NCI-H460 (cell line): Measurements from ENCODE around the gene TAOK1. TPM values are rescaled to one million over a fixed set of nuclear protein-coding genes. Genes with fewer than 3 reads are reported as not detected.

Source experiments
- DNase-seq: peaks from one replicate; pipeline ENCODE4 v3.0.0-alpha.2; 2016; ENCODE audit warnings: low read depth; ENCODE audit errors: extremely low read depth
- total RNA-seq: library from RNA; depleted of rRNA; stranded (reverse); fragments of >200 nt; shearing (Covaris generic); gene quantifications from 2 replicates; pipeline ENCODE4 v1.2.3, GENCODE V29; 2014

Gene TAOK1
- total RNA-seq, 1 experiment from 2014 or later, result 50.6 TPM

DNA sequence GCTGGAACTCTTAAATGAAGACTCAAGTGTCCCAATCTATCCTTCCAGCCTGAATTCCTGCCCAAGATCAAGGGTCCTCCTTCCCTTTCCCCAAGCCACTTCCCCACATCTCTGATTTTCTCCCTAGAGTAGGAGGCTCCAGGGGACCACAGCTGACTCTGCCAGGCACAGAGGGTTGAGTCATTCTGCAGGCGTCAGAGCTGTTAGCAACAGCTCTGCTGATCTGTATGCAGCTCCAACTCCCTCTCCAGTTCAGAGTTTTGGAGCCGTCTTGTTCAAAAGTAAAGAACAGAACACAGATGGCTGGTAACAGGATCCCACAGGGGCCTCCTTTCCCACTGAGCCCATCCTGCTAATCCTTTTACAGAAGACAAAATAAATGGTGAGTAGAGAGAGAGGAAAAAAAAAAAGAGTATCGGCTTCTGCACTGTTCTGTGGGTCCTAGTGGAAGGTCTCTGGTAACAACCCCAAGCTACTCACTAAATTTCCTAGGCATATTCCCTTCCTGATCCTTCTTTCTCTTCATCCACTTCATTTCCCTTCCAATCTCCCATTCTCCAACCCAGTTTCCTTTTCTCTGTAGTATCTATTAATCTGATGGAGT, 13.4 kb upstream of the TAOK1 start:
- no peak for DNase-seq

DNA sequence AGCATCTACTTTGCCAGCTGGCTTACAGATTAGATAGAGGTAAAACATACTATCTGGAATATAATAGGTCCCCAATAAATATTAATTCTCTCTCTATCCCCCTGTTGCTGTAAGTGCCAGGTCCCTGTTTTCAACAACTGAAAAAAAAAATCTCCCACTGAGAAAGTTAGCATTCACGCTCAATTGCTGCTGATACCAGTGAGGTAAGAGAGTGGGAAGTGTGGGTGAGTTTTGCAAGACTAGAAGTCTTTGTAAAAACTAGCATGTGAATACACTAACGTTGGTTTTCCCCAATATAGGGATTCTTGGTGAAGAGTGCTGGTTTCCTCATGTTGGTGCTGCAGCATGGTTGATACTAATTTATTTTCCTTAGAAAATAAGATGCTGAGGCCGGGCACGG, 11.7 kb upstream of the TAOK1 start:
- no peak for DNase-seq

DNA sequence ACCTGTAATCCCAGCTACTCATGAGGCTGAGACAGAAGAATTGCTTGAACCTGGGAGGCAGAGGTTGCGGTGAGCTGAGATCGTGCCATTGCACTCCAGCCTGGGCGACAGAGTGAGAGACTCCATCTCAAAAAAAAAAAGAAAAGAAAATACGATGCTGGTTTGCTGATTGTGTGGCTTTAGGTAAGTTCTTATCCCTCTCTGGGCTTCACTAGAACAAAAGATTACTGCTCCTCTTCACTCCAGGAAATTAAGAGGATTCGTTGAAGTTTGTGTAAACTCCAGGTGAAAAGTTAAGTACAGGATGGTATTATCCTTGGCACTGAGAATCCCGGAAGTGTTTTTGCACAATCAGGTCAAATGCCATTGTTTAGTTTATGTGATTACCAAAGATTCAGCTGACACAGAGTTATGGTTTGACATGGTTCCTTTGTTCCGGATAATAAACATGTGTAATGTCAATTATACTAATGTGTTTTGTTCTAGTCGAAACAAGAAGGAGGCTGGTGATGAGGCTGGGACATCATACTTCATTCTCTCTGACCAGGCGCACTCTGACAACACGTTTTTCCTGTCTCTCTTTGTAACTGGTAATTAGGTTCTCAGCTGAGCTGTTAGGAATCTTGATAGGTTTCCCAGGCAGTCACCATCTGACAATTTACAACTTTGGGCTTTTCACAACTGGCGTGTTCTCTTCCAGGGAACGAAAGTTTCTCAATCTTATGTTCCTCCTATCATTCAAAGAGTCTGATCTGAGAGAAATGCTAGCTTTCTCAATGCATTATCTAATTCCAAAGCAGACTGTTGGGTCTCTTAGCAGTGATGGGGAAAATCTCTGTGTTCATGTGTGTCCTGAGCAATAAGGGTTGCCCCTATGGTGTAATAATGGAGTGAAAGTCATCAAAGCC, 10.8 kb upstream of the TAOK1 start:
- no peak for DNase-seq

DNA sequence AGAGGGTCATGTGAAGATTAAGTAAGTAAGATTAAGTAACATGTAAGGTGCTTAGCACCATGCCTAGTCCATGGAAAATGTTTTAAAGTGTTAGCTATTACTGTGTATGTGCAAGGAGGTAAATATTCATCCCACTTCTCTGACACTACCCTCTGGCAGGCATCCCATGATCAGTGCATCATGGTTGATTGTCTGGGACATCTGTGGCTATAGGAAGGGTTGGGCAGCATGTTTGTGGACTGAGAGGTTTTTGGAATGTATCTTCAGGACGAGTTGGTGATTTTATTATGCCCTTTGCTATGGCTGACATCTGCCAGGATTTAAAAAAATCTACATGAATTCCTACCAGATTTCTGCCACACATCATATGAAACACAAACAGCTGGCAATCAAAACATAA, 6.5 kb upstream of the TAOK1 start:
- no peak for DNase-seq

DNA sequence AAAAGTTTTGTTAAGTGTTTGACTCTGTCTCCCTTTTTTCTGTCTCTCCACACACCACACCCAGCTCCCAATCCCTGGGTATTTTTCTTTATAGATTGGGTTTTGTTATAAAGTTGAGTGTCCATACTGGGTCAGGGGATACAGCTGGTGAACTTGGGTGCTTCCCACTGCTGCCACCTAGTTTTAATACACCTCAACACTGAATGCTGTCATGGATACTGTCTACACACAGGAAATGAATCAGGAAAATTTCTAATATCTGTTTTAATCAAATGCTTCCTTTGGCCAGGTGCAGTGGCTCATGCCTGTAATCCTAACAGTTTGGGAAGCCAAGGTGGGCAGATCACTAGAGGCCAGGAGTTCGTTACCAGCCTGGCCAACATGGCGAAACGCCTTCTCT, 5.3 kb upstream of the TAOK1 start:
- DNase-seq, result no peak

DNA sequence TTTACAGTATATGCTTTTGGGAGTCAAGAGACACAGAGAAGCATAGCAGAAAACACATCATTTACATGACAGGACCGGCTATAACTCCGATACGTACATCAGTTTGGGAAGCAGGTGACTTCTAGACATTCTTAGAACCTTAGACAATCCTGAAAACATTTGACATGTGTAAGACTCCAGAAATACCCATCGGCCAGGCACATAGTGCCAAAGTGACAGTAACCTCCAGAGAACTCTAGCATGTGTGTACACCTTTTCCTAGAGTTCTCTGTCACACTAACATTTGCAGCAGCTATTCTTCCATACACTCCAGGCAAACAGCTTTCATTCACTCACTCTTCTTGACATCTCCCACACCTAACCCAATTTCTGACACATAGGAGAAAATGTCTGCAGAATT, 3.4 kb upstream of the TAOK1 start:
- DNase-seq, result no peak

DNA sequence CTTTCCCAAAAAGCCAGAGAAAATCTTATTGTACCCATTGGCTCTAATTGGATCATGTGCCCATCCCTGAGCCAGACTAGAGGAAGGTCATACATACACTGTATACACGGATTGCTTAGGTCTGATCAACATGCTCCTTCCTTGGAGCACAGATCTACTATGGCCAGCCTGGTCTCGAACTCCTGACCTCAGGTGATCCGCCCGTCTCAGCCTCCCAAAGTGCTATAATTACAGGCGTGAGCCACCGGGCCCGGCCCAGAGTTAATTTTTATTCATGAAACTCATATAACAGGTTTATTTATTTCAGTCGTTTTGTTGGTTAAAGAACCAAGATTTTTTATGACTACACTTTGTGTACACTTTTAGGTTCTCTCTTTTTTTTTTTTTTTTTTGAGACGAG, 1.2 kb upstream of the TAOK1 start:
- DNase-seq, result no peak

DNA sequence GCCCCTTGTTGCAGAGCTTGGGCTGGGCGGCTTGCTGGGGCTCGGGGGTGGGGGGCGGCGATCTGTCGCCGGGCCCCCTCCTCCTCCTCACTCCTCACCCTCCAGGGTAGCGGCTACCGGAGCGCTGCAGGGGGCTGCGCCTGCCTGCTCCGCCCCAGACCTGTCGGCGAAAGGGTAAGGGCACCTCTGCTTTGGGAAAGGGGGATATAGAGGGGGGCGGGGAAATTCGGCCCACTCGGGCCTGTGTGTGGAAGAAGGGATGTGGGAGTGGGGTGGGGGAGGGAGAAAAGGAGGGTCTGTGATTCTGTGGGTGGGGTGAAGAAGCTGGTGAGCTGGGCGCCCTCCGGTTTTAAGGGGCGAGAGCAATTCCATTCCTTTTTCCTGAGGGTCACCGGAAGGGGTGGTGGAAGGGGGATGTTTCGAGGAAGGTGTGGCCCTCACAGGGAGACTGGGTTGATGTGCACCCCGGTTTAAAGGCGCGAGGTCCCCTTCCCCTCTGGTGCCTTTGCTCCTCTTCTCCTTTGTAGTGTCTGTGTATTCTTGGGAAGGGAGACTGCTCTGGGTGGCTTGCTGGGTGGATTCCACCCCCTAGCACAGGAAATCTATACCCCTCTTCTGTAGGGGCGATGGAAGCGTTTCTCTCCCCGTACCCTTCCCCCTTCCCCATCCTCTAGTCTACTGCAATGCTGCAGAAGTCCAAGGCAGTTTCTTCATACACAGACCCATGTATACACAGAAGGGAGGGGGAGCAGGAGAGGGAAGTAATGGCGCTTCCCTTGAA, 878 bp downstream of the TAOK1 start:
- no peak for DNase-seq

DNA sequence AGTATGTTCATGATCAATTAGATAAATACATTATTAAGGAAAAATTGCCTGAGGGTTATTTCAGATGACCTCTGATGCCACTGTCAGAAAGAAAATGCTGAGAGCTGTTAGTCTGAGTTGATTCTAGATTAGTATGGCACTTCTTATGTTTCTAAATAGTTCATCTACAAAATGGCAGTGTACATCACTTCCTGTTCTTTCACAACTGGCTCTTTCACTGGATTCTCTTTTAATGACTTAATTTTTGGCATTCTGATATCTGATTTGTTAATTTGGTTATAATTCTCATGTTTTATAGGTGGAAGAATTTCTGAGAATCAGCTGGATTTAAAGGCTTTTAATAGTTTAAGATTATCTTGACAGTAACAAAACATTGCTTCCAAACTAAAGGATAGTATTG, 3.3 kb downstream of the TAOK1 start:
- no peak for DNase-seq

DNA sequence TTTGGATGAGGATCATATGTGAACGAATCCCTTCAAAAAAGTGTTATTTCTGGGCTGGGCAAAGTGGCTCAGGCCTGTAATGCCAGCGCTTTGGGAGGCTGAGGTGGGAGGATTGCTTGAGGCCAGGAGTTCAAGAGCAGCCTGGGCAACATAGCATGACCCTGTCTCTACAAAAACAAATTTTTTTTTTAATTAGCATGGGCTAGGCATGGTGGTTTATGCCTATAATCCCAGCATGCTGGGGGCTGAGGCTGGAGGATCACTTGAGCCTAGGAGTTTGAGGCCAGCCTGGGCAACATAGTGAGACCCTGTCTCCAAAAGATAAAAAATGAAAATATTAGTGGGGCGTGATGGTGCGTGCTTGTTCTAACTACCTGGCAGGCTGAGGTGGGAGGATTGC, 4.6 kb downstream of the TAOK1 start:
- no peak for DNase-seq

DNA sequence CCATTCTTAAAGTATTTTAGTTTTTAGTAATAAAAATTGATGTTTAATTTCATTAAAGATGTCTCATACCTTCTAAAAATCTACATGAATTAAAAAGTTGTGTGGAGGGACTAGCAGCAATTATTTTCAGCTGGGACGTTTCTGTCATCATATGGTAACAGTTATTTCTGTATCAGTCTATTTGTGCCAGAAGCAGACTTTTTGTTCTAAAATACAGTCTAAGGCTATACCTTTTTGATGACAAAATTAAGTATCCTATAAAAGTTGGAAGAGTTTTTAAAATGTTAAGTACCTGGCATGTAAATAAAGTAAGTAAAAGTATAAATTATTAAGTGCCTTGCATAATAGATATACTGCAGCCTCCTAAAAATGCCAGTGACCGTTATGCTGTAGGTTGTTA, 5.9 kb downstream of the TAOK1 start:
- no peak for DNase-seq

DNA sequence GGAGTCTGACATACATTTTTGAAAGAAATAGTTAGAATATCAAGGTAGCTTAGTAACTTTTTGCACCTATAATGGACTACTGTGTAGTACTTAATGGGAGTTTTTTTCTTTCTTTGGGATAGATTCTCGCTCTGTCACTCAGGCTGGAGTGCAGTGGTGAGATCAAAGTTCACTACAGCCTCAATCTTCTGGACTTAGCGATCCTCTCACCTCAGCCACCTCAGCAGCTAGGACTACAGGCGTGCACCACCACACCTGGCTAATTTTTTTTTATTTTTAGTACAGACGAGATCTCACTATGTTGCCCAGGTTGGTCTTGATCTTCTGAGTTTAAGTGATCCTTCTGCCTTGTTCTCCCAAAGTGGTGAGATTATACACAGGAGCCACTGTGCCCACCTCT, 9.5 kb downstream of the TAOK1 start:
- no peak for DNase-seq

DNA sequence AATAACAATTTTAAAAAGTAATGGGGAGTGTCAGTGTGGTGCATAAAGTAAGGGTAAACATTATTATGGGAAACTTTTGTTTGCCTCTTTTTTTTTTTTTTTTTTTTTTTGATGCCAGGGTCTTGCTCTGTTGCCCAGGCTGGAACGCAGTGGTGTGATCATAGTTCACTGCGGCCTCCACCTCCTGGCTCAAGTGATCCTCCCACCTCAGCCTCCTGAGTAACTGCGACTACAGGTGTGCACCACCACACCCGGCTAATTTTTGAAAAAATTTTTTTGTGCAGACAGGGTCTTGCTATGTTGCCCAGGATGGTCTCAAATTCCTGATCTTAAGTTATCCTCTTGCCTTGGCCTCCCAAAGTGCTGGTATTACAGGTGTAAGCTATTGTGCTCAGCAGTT, 10.7 kb downstream of the TAOK1 start:
- no peak for DNase-seq

DNA sequence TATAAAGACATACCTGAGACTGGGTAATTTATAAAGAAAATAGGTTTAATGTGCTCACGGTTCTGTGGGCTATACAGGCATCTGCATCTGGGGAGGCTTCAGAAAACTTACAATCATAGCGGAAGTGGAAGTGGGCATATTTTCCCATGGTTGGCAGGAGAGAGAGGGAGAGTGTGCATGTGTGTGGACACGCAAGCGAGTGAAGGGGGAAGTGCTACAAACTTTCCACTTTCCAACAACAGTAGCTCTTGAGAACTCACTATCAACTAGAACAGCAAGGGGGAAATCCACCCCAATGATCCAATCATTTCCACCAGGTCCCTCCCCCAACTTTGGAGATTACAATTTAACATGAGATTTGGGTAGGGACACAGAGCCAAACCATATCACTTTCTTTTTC, 11.1 kb downstream of the TAOK1 start:
- no peak for DNase-seq

DNA sequence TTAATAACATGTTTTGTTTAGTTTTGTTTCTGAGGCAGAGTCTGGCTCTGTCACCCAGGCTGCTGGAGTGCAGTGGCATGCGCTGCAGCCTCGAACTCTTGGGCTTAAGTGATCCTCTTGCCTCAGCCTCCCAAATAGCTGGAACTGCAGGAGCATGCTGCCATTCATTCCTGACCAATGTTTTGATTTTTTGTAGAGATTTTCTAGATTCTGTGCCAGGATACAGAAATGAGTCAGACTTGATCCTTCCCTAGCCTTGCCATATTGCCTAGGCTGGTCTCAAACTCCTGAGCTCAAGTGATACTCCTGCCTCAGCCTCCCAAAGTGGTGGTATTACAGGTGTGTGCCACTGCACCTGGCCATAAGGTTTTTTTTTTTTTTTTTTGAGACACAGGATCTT, 17.7 kb downstream of the TAOK1 start:
- no peak for DNase-seq

DNA sequence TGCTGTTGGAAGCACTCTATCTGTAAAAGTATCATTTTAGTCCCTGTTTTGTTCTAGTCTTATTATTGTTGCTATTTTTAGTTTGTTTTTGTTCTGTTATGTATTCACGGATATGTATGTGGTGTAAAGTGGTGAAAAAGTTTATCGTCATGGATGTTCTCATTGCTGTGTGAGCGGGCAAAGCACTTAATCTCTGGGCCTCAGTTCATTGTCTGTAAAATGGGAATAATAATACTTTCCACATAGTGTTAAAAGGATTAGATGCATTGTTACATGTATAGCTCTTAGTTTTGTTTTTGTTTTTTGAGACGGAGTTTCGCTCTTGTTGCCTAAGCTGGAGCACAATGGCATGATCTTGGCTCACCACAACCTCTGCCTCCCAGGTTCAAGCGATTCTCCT, 19.8 kb downstream of the TAOK1 start:
- DNase-seq, result no peak

DNA sequence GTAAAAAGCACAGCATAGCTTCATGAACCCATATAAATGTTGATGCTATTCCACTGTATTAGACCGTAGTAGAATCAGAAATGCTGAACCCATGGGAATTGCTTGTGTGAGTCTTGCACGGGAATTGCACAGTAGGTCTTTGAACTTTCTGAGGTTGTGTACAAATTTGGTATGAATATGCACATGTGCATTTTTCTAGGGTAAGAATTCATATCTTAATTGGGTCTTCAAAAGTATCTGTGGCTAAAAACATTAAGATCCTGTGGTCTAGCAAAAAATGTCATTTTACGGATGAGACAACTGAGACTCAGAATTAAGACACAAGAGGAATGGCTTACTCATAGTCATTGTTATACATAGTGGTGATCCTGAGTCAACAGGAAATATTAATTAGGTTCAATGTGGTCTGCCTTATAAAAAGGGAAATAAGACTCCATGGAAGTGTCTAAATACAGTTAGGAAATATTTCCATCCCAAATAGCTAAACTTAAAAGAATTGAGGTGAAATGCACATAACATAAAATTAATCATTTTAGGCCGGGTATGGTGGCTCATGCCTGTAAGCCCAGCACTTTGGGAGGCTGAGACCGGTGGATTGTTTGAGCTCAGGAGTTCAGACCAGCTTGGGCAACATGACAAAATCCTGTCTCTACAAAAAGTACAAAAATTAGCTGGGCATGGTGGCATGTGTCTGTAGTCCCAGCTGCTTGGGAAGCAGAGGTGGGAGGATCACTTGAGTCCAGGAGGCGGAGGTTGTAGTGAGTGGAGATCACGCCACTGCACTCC, 22.8 kb downstream of the TAOK1 start:
- no peak for DNase-seq

DNA sequence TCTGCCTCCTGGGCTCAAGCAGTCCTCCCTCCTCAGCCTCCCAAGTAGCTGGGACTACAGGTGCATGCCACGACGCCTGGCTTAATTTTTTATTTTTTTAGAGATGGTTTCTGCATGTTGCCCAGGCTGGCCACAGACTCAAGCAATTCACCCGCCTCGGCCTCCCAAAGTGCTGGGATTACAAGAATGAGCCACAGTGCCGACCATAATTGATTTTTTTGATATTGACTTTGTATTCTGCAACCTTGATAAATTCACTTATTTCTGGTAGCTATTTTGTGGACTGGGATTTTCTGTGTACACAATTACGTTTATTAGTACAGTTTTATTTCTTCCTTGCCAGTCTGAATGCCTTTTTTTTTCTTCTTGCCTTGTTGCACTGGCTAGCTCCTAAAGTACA, 30.0 kb downstream of the TAOK1 start:
- no peak for DNase-seq

DNA sequence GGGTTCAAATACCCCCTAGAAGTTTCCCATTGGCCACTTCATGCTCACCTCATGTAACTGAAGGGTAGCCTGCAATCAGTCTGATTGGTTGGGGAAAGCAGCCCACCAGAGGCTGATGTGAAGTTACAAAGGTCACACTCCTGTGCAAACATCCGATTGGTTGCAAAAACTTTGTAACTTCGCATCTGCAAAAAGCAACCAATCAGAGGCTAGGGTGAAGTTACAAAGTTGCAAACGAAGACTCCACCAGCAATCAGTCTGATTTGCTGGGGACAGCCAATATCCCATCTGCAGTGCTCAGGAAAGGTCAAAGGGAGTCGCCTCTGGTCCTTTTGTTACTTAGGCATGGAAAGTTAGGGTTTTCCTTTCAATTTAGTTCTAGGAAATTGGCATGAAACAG, 40.1 kb downstream of the TAOK1 start:
- no peak for DNase-seq

DNA sequence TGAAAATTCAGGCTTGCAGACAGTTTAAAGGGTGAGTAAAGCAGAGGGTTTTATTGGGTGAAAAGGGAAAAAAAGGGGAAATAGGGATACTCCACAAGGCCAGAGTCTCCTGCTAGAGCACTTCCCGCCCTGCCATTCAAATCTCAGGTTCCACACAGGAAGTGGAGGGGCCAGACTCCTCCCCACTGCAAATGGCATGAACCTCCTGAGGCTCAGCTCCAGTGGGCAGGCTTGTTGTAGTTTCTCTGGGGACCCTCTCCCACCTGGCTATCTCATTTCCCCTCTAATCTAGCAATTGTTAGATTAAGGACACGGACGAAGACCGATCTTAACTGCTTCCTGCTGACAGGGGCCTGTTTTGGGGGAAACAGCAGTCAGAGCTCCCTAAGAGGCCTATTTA, 43.4 kb downstream of the TAOK1 start:
- DNase-seq, result no peak

DNA sequence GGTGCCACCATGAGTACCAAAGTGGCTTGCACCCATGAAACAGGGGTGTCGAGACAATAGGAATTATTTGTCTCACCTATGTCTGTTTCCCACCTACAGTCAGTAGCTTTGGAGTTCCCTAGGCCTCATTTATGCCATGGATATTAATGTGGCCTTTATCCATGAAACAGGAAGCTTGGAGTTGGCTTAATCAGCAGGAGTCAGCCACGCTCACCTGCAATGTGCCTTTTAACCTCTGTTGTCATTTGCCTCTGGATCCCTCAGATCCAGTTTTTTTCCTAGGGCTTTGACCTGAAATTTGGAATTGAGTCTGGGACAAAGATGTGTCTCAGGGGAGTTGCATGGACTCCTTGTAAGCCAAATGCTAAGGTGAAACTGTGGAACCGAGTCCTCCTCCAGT, 44.4 kb downstream of the TAOK1 start:
- DNase-seq, result no peak
